GM20000 (cell line): Measurements from ENCODE around the gene IMMP2L.

ENCODE experiments used
- DNase-seq: peaks from one replicate; pipeline ENCODE4 v3.0.0; 2012; ENCODE audit warnings: low spot score
- CTCF ChIP-seq: IDR thresholded peaks from 2 replicates; pipeline ENCODE4 v1.5.1; 2012; ENCODE audit warnings: mild to moderate bottlenecking, control low read depth; ENCODE audit errors: extremely low read depth, missing control alignments

The IMMP2L gene

DNA sequence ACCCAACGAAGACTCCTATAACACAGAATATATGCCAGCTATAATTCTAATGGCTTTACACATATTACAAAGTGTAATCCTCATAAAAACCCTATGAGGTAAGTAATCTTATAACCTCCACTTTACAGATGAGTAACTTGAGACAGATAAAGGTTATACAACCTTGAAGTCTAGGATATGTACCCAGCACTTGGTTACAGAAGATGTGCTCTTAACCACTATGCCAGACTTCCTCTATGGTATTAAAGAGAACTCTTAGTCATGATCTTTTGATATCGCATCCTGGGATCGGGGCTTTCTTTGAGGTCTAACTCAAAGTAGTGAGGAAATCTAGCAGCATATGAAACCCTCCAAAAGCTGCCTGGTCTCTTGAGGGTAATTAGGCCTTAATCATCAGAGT, 790.6 kb downstream of the IMMP2L start:
- DNase-seq, result no peak
- no peak for TF ChIP-seq CTCF

- no peak for DNase-seq
- no peak for TF ChIP-seq CTCF
Measured at GRCh38 chr7:110767550-110768110, 794.7 kb downstream of the IMMP2L start.

- no peak for TF ChIP-seq CTCF
- DNase-seq, result no peak
Measured at GRCh38 chr7:110766864-110767263, 795.4 kb downstream of the IMMP2L start.

GRCh38 chr7:110764852-110765251, 797.4 kb downstream of the IMMP2L start:
- DNase-seq, result no peak
- TF ChIP-seq CTCF, result no peak

GRCh38 chr7:110762546-110763225, 799.6 kb downstream of the IMMP2L start:
- no peak for TF ChIP-seq CTCF
- no peak for DNase-seq

DNA sequence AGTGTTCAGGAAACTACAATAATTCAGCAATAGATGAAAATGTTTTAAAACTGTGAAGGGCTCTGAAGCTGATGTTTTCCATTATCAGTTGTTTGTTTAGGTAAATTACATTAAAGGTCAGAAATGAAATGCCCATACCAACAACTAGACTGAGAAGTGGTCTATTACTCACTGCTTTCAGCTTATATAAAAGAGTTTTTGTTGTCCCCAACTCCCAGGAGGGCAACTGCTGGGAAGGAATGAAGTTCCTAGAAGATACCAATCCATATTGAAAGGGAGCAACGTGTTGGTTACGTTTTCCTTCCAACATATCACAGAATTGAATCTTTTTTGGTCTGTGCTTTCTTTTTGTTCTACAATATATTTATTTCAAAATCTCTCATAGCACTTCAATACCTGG, 802.0 kb downstream of the IMMP2L start:
- no peak for TF ChIP-seq CTCF

GRCh38 chr7:110759069-110759468, 803.2 kb downstream of the IMMP2L start:
- no peak for TF ChIP-seq CTCF
- DNase-seq, result no peak

More for the DNA sequence above, 802.0 kb downstream of the IMMP2L start:
- no peak for DNase-seq
